ENCODE measurements around the gene ZBTB40.

The ZBTB40 gene

DNA sequence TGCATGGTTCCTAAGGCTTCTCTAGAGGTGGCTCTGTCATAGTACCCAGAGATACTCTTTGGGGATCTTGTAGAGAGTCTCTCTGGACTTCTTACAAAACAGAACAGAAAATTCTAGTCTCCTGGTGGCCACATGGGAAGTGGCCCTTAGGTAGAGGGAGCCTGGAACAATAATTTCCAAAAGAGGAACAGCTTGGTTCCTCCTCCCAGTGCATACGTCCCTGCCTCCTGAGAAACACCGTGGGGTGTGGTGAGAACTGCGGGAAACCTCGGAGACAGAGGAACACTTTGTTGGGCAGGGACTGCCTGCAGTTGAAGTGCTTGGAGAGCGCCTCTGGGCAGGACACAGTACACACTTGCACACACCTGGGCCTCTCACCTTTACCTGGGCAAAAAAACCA is 72.8 kb downstream of the ZBTB40 start:
- no peaks in the 10 kb centered on the region for H3K27me3 ChIP-seq (ENCODE audit: insufficient read depth, low read length, poor library complexity)
- H3K9me3 ChIP-seq (ENCODE audit: insufficient read depth, low read length, severe bottlenecking), result no peaks in the 10 kb centered on the region
- no peak for TF ChIP-seq EZH2 (IDR thresholded peaks at IDR 0.05; ENCODE audit: borderline replicate concordance, low read depth, low read length, severe bottlenecking)
- TF ChIP-seq, protein P1, sequence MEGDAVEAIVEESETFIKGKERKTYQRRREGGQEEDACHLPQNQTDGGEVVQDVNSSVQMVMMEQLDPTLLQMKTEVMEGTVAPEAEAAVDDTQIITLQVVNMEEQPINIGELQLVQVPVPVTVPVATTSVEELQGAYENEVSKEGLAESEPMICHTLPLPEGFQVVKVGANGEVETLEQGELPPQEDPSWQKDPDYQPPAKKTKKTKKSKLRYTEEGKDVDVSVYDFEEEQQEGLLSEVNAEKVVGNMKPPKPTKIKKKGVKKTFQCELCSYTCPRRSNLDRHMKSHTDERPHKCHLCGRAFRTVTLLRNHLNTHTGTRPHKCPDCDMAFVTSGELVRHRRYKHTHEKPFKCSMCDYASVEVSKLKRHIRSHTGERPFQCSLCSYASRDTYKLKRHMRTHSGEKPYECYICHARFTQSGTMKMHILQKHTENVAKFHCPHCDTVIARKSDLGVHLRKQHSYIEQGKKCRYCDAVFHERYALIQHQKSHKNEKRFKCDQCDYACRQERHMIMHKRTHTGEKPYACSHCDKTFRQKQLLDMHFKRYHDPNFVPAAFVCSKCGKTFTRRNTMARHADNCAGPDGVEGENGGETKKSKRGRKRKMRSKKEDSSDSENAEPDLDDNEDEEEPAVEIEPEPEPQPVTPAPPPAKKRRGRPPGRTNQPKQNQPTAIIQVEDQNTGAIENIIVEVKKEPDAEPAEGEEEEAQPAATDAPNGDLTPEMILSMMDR (IDR thresholded peaks at IDR 0.05; ENCODE audit: borderline replicate concordance, extremely low read depth, low read length, poor library complexity, severe bottlenecking), result no peak
- no peak for ATAC-seq (ENCODE audit: insufficient read depth, low read depth)
- H3K4me1 ChIP-seq (ENCODE audit: insufficient read depth, low read length), result no peaks in the 10 kb centered on the region
- H3K36me3 ChIP-seq (ENCODE audit: insufficient read depth, low read length), result peaks cover 82% of the 10 kb centered on the region
- H3K9ac ChIP-seq (ENCODE audit: low read depth, low read length), result no peak overlapping the region
- H3K27ac ChIP-seq (ENCODE audit: low read length), result no peak overlapping the region
- H4K20me1 ChIP-seq (ENCODE audit: insufficient read depth, low read length), result no peaks in the 10 kb centered on the region
- DNase-seq, result no peak
- H3K79me2 ChIP-seq (ENCODE audit: insufficient read depth, low read length), result no peaks in the 10 kb centered on the region
- no peak overlapping the region for H3K4me2 ChIP-seq (ENCODE audit: insufficient read depth, low read length)
- H2AFZ ChIP-seq (ENCODE audit: low read depth, low read length), result no peak overlapping the region
- H3K4me3 ChIP-seq (ENCODE audit: low read depth in 1 of 2, low read length in 2 of 2), result no peak overlapping the region

DNA sequence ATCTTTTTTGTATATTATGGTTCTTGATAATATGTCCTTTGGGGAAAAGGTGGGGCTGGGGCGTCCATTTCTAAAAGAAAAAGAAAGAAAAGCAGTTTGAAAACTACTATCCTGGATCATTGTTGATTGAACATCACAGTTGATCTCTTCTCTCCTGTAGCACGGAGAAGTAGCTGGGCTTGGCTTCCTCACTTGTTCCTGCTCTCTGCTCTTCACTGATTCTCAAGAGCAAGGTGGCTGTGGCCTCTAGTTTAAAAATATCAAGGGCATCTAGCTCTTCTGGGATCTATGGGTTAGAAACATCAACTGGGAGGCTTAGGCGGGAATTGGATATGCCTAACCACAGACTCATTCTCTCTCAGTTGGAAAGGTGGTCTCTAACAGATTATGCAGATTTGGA is 73.6 kb downstream of the ZBTB40 start:
- Histone ChIP-seq H2AFZ (ENCODE audit: low read depth, low read length) (no peak overlapping the region), H3K4me1 (ENCODE audit: insufficient read depth, low read length) (no peaks in the 10 kb centered on the region), H3K9ac (ENCODE audit: low read depth, low read length) (no peak overlapping the region), H3K4me3 (ENCODE audit: low read depth in 1 of 2, low read length in 2 of 2) (no peak overlapping the region), H3K4me2 (ENCODE audit: insufficient read depth, low read length) (no peak overlapping the region), H3K27me3 (ENCODE audit: insufficient read depth, low read length, poor library complexity) (no peaks in the 10 kb centered on the region), H3K79me2 (ENCODE audit: insufficient read depth, low read length) (no peaks in the 10 kb centered on the region), H4K20me1 (ENCODE audit: insufficient read depth, low read length) (no peaks in the 10 kb centered on the region), H3K27ac (ENCODE audit: low read length) (no peak overlapping the region), H3K9me3 (ENCODE audit: insufficient read depth, low read length, severe bottlenecking) (no peaks in the 10 kb centered on the region), H3K36me3 (ENCODE audit: insufficient read depth, low read length) (peaks cover 75% of the 10 kb centered on the region)
- TF ChIP-seq, protein P1 (IDR thresholded peaks at IDR 0.05; ENCODE audit: borderline replicate concordance, extremely low read depth, low read length, poor library complexity, severe bottlenecking), result no peak
- TF ChIP-seq EZH2 (IDR thresholded peaks at IDR 0.05; ENCODE audit: borderline replicate concordance, low read depth, low read length, severe bottlenecking), result no peak
- DNase-seq (no peak), ATAC-seq (ENCODE audit: insufficient read depth, low read depth) (no peak)

DNA sequence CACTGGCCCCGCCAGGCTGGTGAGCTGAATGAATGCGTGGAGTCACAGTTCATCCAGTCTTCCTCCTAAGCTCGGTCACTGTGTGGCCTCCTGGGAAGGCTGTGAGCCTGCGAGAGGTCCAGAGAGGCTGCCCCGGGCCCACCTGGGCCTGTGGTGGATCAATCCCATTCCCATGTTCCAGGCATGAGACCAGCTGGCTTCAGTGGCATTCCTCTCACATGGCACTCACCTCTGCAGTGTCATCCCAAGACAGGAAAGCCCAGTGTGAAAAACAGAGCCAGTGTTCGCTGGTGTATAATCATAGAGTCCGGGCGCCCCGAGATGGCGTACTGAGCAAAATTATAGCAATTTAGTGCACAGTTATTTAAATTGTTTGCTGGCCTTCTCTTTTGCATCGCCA is 74.0 kb downstream of the ZBTB40 start:
- Histone ChIP-seq H3K4me1 (ENCODE audit: insufficient read depth, low read length) (no peaks in the 10 kb centered on the region), H3K27me3 (ENCODE audit: insufficient read depth, low read length, poor library complexity) (no peaks in the 10 kb centered on the region), H4K20me1 (ENCODE audit: insufficient read depth, low read length) (no peaks in the 10 kb centered on the region), H3K9me3 (ENCODE audit: insufficient read depth, low read length, severe bottlenecking) (no peaks in the 10 kb centered on the region), H3K36me3 (ENCODE audit: insufficient read depth, low read length) (peaks cover 71% of the 10 kb centered on the region), H3K27ac (ENCODE audit: low read length) (no peak overlapping the region), H3K79me2 (ENCODE audit: insufficient read depth, low read length) (no peaks in the 10 kb centered on the region), H3K4me3 (ENCODE audit: low read depth in 1 of 2, low read length in 2 of 2) (no peak overlapping the region), H3K9ac (ENCODE audit: low read depth, low read length) (no peak overlapping the region), H3K4me2 (ENCODE audit: insufficient read depth, low read length) (no peak overlapping the region), H2AFZ (ENCODE audit: low read depth, low read length) (no peak overlapping the region)
- ATAC-seq (ENCODE audit: insufficient read depth, low read depth) (no peak), DNase-seq (no peak)
- TF ChIP-seq, protein P1 (IDR thresholded peaks at IDR 0.05; ENCODE audit: borderline replicate concordance, extremely low read depth, low read length, poor library complexity, severe bottlenecking), result no peak
- no peak for TF ChIP-seq EZH2 (IDR thresholded peaks at IDR 0.05; ENCODE audit: borderline replicate concordance, low read depth, low read length, severe bottlenecking)

DNA sequence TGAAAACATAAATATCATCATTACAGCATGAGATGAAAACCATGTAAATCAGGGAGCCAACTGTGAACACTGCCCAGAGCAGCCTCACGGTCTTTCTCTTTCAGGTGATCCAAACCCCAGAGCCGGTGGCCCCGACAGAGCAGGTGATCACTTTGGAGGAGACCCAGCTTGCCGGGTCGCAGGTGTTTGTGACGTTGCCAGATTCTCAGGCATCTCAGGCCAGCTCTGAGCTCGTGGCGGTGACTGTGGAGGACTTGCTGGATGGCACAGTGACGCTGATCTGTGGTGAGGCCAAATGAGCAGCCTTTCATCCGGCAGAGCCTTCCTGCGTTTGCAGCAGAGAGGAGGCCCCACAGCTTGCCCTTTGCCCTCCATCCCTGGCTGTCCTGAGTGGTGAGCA is 74.4 kb downstream of the ZBTB40 start:
- Histone ChIP-seq H3K9me3 (ENCODE audit: insufficient read depth, low read length, severe bottlenecking) (no peaks in the 10 kb centered on the region), H3K36me3 (ENCODE audit: insufficient read depth, low read length) (peaks cover 66% of the 10 kb centered on the region), H3K79me2 (ENCODE audit: insufficient read depth, low read length) (no peaks in the 10 kb centered on the region), H3K27me3 (ENCODE audit: insufficient read depth, low read length, poor library complexity) (no peaks in the 10 kb centered on the region), H2AFZ (ENCODE audit: low read depth, low read length) (no peak overlapping the region), H3K27ac (ENCODE audit: low read length) (no peak overlapping the region), H3K9ac (ENCODE audit: low read depth, low read length) (no peak overlapping the region), H3K4me2 (ENCODE audit: insufficient read depth, low read length) (no peak overlapping the region), H3K4me1 (ENCODE audit: insufficient read depth, low read length) (no peaks in the 10 kb centered on the region), H4K20me1 (ENCODE audit: insufficient read depth, low read length) (no peaks in the 10 kb centered on the region), H3K4me3 (ENCODE audit: low read depth in 1 of 2, low read length in 2 of 2) (no peak overlapping the region)
- no peak for ATAC-seq (ENCODE audit: insufficient read depth, low read depth)
- TF ChIP-seq, protein P1 (IDR thresholded peaks at IDR 0.05; ENCODE audit: borderline replicate concordance, extremely low read depth, low read length, poor library complexity, severe bottlenecking), result no peak
- no peak for TF ChIP-seq EZH2 (IDR thresholded peaks at IDR 0.05; ENCODE audit: borderline replicate concordance, low read depth, low read length, severe bottlenecking)
- DNase-seq, result no peak

All from DND-41 (cell line).